KMS-11 (cell line): Measurements from ENCODE around the gene DDX51.

Experiments
- H2AFZ ChIP-seq: fragments of 200-600 bp; sonication (generic); 2 replicates; pipeline ENCODE4 v1.6.1; 2016; ENCODE audit warnings: antibody characterized with exemption, mixed run types, low read depth
- H3K27ac ChIP-seq: fragments of 200-600 bp; sonication (generic); 2 replicates; pipeline ENCODE4 v1.6.1; 2016; ENCODE audit warnings: mild to moderate bottlenecking, mixed run types
- H3K27me3 ChIP-seq: fragments of 200-600 bp; sonication (generic); 2 replicates; pipeline ENCODE4 v1.6.1; 2017; ENCODE audit warnings: mild to moderate bottlenecking, low read depth, mixed run types, moderate library complexity; ENCODE audit not compliant: insufficient read depth
- H3K36me3 ChIP-seq: fragments of 200-600 bp; sonication (generic); 2 replicates; pipeline ENCODE4 v1.6.1; 2017; ENCODE audit warnings: mild to moderate bottlenecking, mixed run types; ENCODE audit not compliant: insufficient read depth
- H3K4me1 ChIP-seq: fragments of 200-600 bp; sonication (generic); 2 replicates; pipeline ENCODE4 v1.6.1; 2016; ENCODE audit warnings: mild to moderate bottlenecking, low read depth, mixed run types; ENCODE audit not compliant: poor library complexity, severe bottlenecking
- H3K4me2 ChIP-seq: fragments of 200-600 bp; sonication (generic); 2 replicates; pipeline ENCODE4 v1.7.0; 2016; ENCODE audit warnings: mild to moderate bottlenecking, mixed run types
- H3K4me3 ChIP-seq: fragments of 200-600 bp; sonication (generic); IDR thresholded peaks from 2 replicates; pipeline ENCODE4 v1.6.1; 2017; ENCODE audit warnings: low read depth, low read length, mixed read lengths; ENCODE audit not compliant: insufficient read depth
- H3K79me2 ChIP-seq: fragments of 200-600 bp; sonication (generic); 2 replicates; pipeline ENCODE4 v1.6.1; 2016; ENCODE audit warnings: low read depth, mixed run types; ENCODE audit not compliant: insufficient read depth
- H3K9ac ChIP-seq: fragments of 200-600 bp; sonication (generic); 2 replicates; pipeline ENCODE4 v1.6.1; 2016; ENCODE audit warnings: mild to moderate bottlenecking, mixed run types
- H4K20me1 ChIP-seq: fragments of 200-600 bp; sonication (generic); 2 replicates; pipeline ENCODE4 v1.6.1; 2016; ENCODE audit warnings: mild to moderate bottlenecking, mixed run types; ENCODE audit not compliant: insufficient read depth
- CTCF ChIP-seq: fragments of 200-600 bp; sonication (generic); conservative IDR thresholded peaks from 2 replicates; pipeline ENCODE4 v1.6.1; 2017; ENCODE audit warnings: low read depth, mild to moderate bottlenecking, antibody characterized with exemption, low read length, moderate library complexity, mixed read lengths

The DDX51 gene

GRCh38 chr12:132173135-132174014, 29.3 kb upstream of the DDX51 start:
- H3K4me1 ChIP-seq = no peaks in the 10 kb centered on the region

GRCh38 chr12:132172619-132173018, 28.5 kb upstream of the DDX51 start:
- H3K9ac ChIP-seq = no peak overlapping the region
- H3K79me2 ChIP-seq = no peaks in the 10 kb centered on the region
- H3K4me1 ChIP-seq = no peaks in the 10 kb centered on the region
- H3K4me2 ChIP-seq = no peak overlapping the region
- no peak overlapping the region for H3K27ac ChIP-seq
- H2AFZ ChIP-seq = no peak overlapping the region
- no peaks in the 10 kb centered on the region for H3K36me3 ChIP-seq
- H3K27me3 ChIP-seq = peaks cover 12% of the 10 kb centered on the region; the same call in 1 of the 2 replicates
- no peak overlapping the region for H3K4me3 ChIP-seq
- TF ChIP-seq CTCF = no peak
- H4K20me1 ChIP-seq = no peaks in the 10 kb centered on the region

More at GRCh38 chr12:132173135-132174014, 29.3 kb upstream of the DDX51 start:
- Histone ChIP-seq H2AFZ (no peak overlapping the region), H3K4me2 (no peak overlapping the region), H3K36me3 (no peaks in the 10 kb centered on the region), H3K27ac (no peak overlapping the region), H4K20me1 (no peaks in the 10 kb centered on the region), H3K9ac (no peak overlapping the region), H3K27me3 (peaks cover 12% of the 10 kb centered on the region; the same call in 1 of the 2 replicates), H3K4me3 (no peak overlapping the region), H3K79me2 (no peaks in the 10 kb centered on the region)
- no peak for TF ChIP-seq CTCF

DNA sequence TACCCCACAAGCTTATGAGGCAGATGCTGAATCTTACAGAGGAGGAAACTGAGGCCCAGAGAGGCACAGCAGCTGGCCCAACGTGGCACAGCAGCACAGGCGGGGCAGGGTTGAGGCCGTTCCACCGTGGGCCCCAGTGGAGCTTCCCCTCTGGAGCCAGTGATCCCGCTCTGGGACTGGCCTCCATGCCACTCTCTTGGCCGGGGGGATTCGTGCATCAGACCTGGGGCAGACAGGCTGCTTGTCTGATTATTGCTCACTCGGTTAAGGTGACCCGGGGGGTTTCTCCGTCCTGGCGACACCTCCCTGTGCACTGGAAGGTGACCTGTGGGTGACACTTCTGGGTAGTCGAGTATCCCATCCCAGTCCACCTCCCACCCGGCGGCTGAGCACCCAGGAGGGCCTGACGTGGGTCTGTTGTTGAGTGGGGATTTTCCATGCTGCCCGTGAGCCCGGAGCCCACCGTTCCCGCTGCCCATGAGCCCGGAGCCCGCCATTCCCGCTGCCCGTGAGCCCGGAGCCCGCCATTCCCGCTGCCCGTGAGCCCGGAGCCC, 27.9 kb upstream of the DDX51 start:
- H3K27ac ChIP-seq = no peak overlapping the region
- H4K20me1 ChIP-seq = no peaks in the 10 kb centered on the region
- no peak overlapping the region for H3K4me2 ChIP-seq
- H3K27me3 ChIP-seq = peaks cover 12% of the 10 kb centered on the region; the same call in 1 of the 2 replicates
- no peak overlapping the region for H3K9ac ChIP-seq
- H3K4me1 ChIP-seq = no peaks in the 10 kb centered on the region
- H3K4me3 ChIP-seq = no peak overlapping the region
- no peaks in the 10 kb centered on the region for H3K79me2 ChIP-seq
- no peaks in the 10 kb centered on the region for H3K36me3 ChIP-seq
- no peak for TF ChIP-seq CTCF
- no peak overlapping the region for H2AFZ ChIP-seq

- H3K79me2 ChIP-seq = no peaks in the 10 kb centered on the region
- H4K20me1 ChIP-seq = no peaks in the 10 kb centered on the region
- no peaks in the 10 kb centered on the region for H3K36me3 ChIP-seq
- no peak for TF ChIP-seq CTCF
- H3K27ac ChIP-seq = no peak overlapping the region
- H3K4me1 ChIP-seq = no peaks in the 10 kb centered on the region
- H3K4me3 ChIP-seq = no peak overlapping the region
- no peak overlapping the region for H3K4me2 ChIP-seq
- H2AFZ ChIP-seq = no peak overlapping the region
- no peak overlapping the region for H3K9ac ChIP-seq
- H3K27me3 ChIP-seq = peaks cover 12% of the 10 kb centered on the region; the same call in 1 of the 2 replicates
Measured at GRCh38 chr12:132171293-132171967, 27.3 kb upstream of the DDX51 start.
